Mammary epithelial cell (primary cell): ENCODE results near the gene MDGA2.

ENCODE experiments used
- EZH2 ChIP-seq: IDR thresholded peaks from 2 replicates; pipeline ENCODE4 v1.6.1; 2012; ENCODE audit warnings: low read length, inconsistent platforms, borderline replicate concordance
- TF ChIP-seq, protein P1 (sequence below), 2 donors: IDR thresholded peaks in 1 of 2; conservative IDR thresholded peaks in 1 of 2; 2 replicates each; pipeline ENCODE4 v1.5.1; 2011 to 2012; ENCODE audit warnings: inconsistent platforms in 2 of 2, low read length in 2 of 2, mild to moderate bottlenecking in 2 of 2, control low read depth in 1 of 2, low read depth in 1 of 2; ENCODE audit not compliant: insufficient read depth in 1 of 2; ENCODE audit errors: extremely low read depth in 1 of 2

DNA sequence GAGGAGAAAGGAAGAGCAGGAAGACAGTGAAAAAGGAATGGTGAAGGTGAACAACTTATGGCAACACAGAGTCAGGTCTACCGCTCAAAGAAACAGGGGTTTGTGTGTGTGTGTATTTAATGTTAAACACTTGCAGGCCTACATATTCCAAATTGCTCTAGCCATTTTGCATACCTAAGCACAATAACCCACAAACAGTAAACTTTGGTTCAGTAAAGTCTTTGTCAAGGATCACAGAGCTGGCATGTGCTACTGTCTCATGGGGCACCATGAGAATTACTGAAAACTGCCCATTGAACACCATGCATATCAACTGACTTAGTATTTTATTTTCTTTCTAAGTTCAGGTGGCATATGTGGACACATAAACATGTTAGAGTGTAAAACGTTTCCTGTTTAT lies 163.6 kb downstream of the MDGA2 start:
- TF ChIP-seq, protein P1, sequence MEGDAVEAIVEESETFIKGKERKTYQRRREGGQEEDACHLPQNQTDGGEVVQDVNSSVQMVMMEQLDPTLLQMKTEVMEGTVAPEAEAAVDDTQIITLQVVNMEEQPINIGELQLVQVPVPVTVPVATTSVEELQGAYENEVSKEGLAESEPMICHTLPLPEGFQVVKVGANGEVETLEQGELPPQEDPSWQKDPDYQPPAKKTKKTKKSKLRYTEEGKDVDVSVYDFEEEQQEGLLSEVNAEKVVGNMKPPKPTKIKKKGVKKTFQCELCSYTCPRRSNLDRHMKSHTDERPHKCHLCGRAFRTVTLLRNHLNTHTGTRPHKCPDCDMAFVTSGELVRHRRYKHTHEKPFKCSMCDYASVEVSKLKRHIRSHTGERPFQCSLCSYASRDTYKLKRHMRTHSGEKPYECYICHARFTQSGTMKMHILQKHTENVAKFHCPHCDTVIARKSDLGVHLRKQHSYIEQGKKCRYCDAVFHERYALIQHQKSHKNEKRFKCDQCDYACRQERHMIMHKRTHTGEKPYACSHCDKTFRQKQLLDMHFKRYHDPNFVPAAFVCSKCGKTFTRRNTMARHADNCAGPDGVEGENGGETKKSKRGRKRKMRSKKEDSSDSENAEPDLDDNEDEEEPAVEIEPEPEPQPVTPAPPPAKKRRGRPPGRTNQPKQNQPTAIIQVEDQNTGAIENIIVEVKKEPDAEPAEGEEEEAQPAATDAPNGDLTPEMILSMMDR (conservative IDR thresholded peaks at IDR 0.05 in 1 of 2, IDR thresholded peaks at IDR 0.05 in 1 of 2; ENCODE audit: extremely low read depth in 1 of 2, insufficient read depth in 1 of 2, low read depth in 1 of 2, low read length in 2 of 2) = no peak
- no peak for TF ChIP-seq EZH2
